DMS114 treated with DMSO at 0.1 percent for 48 hours (cell line): ENCODE measurements around the gene SASH1.
A peak's percentile ranks its signal among the peaks of the same experiment; 100 is the strongest.
"Not testable (repeated sequence)": the region's sequence is repeated elsewhere in the genome, so short reads cannot be mapped to it uniquely, and the experiment has no call there.

Experiments used
- DNase-seq: peaks from one replicate; lab custom pipeline; 2025; ENCODE audit not compliant: unreplicated experiment; lab: John Stamatoyannopoulos, UW

SASH1 gene

GRCh38 chr6:148328876-148329555 is 13.6 kb upstream of the SASH1 start:
- DNase-seq, result no peak

- DNase-seq, result no peak
Measured at GRCh38 chr6:148329596-148330381, 12.8 kb upstream of the SASH1 start.

- DNase-seq, result no peak
Measured at GRCh38 chr6:148332088-148332487, 10.6 kb upstream of the SASH1 start.

- DNase-seq, result no peak
Measured at GRCh38 chr6:148336901-148337300, 5.7 kb upstream of the SASH1 start.

- no peak for DNase-seq
Measured at GRCh38 chr6:148339766-148340165, 2.9 kb upstream of the SASH1 start.

GRCh38 chr6:148340586-148341297 is 1.9 kb upstream of the SASH1 start:
- DNase-seq, result no peak

GRCh38 chr6:148342100-148342349 is 613 bp upstream of the SASH1 start:
- peak; percentile 5 for DNase-seq

GRCh38 chr6:148343047-148343782 is 577 bp downstream of the SASH1 start:
- DNase-seq, result peak; percentile 0

GRCh38 chr6:148345176-148345575 is 2.5 kb downstream of the SASH1 start:
- no peak for DNase-seq

- no peak for DNase-seq
Measured at GRCh38 chr6:148345578-148345977, 2.9 kb downstream of the SASH1 start.

- DNase-seq, result no peak
Measured at GRCh38 chr6:148346681-148347440, 4.2 kb downstream of the SASH1 start.

- no peak for DNase-seq
Measured at GRCh38 chr6:148347441-148348054, 4.9 kb downstream of the SASH1 start.

GRCh38 chr6:148348335-148348734 is 5.7 kb downstream of the SASH1 start:
- DNase-seq, result no peak

- no peak for DNase-seq
Measured at GRCh38 chr6:148348778-148349177, 6.1 kb downstream of the SASH1 start.

- DNase-seq, result no peak
Measured at GRCh38 chr6:148349466-148349865, 6.8 kb downstream of the SASH1 start.

GRCh38 chr6:148351309-148351708 is 8.7 kb downstream of the SASH1 start:
- no peak for DNase-seq

- not testable (repeated sequence) for DNase-seq
Measured at GRCh38 chr6:148352421-148352820, 9.8 kb downstream of the SASH1 start.

GRCh38 chr6:148358196-148358785 is 15.7 kb downstream of the SASH1 start:
- DNase-seq, result no peak

- DNase-seq, result no peak
Measured at GRCh38 chr6:148359228-148359627, 16.6 kb downstream of the SASH1 start.
